BE2C (cell line): ENCODE results near the gene DCDC1.

Experiments
- DNase-seq: peaks from one replicate; pipeline ENCODE4 v3.0.0-alpha.2; 2020
- H3K27me3 ChIP-seq: fragments of 250-450 bp; sonication (Bioruptor Pico); 2 replicates; pipeline ENCODE4 v1.5.1; 2020; ENCODE audit warnings: mild to moderate bottlenecking
- H3K36me3 ChIP-seq: fragments of 250-450 bp; sonication (Bioruptor Pico); 2 replicates; pipeline ENCODE4 v1.5.1; 2020; ENCODE audit warnings: mild to moderate bottlenecking
- H3K4me1 ChIP-seq: fragments of 250-450 bp; sonication (Bioruptor Pico); 2 replicates; pipeline ENCODE4 v1.5.1; 2020
- H3K4me3 ChIP-seq: 2 replicates; pipeline ENCODE4 v1.5.1; 2011; ENCODE audit warnings: low read depth, low read length
- H3K9me3 ChIP-seq: fragments of 250-450 bp; sonication (Bioruptor Pico); 2 replicates; pipeline ENCODE4 v1.5.1; 2020
- CTCF ChIP-seq: IDR thresholded peaks from 2 replicates; pipeline ENCODE4 v1.5.1; 2012; ENCODE audit warnings: mild to moderate bottlenecking, low read depth, low read length

DCDC1 gene

GRCh38 chr11:30818721-30819120 is 550.8 kb downstream of the DCDC1 start:
- no peak for DNase-seq
- H3K9me3 ChIP-seq = no peaks in the 10 kb centered on the region
- no peaks in the 10 kb centered on the region for H3K27me3 ChIP-seq
- H3K4me1 ChIP-seq = no peaks in the 10 kb centered on the region
- no peak overlapping the region for H3K4me3 ChIP-seq
- no peaks in the 10 kb centered on the region for H3K36me3 ChIP-seq
- TF ChIP-seq CTCF = no peak

- Histone ChIP-seq H3K9me3 (no peaks in the 10 kb centered on the region), H3K4me1 (no peaks in the 10 kb centered on the region), H3K4me3 (no peak overlapping the region), H3K36me3 (no peaks in the 10 kb centered on the region), H3K27me3 (no peaks in the 10 kb centered on the region)
- no peak for DNase-seq
- no peak for TF ChIP-seq CTCF
These were observed 552.3 kb downstream of the DCDC1 start for GRCh38 chr11:30816959-30817880.

- no peak for DNase-seq
These were observed 553.9 kb downstream of the DCDC1 start for GRCh38 chr11:30815619-30816018.

GRCh38 chr11:30814737-30815136 is 554.8 kb downstream of the DCDC1 start:
- no peak for TF ChIP-seq CTCF
- no peak overlapping the region for H3K4me3 ChIP-seq

More at GRCh38 chr11:30815619-30816018, 553.9 kb downstream of the DCDC1 start:
- no peaks in the 10 kb centered on the region for H3K36me3 ChIP-seq
- H3K27me3 ChIP-seq = no peaks in the 10 kb centered on the region
- no peak overlapping the region for H3K4me3 ChIP-seq
- H3K9me3 ChIP-seq = no peaks in the 10 kb centered on the region
- TF ChIP-seq CTCF = no peak
- H3K4me1 ChIP-seq = no peaks in the 10 kb centered on the region

More at GRCh38 chr11:30814737-30815136, 554.8 kb downstream of the DCDC1 start:
- DNase-seq = no peak
- Histone ChIP-seq H3K27me3 (no peaks in the 10 kb centered on the region), H3K36me3 (no peaks in the 10 kb centered on the region), H3K9me3 (no peaks in the 10 kb centered on the region), H3K4me1 (no peaks in the 10 kb centered on the region)
